Measurements from ENCODE around the gene LRBA.

GRCh38 chr4:150368667-150369066, 646.4 kb downstream of the LRBA start:
- TF ChIP-seq CTCF (IDR thresholded peaks at IDR 0.05) (no peak), POLR2A (IDR thresholded peaks at IDR 0.05) (no peak), EP300 (IDR thresholded peaks at IDR 0.05) (no peak)

All from ovary (tissue), 3 donors.